ENCODE results near the gene PCYT1A. TPM values are rescaled to one million over a fixed set of nuclear protein-coding genes. Genes with fewer than 3 reads are reported as not detected.

PCYT1A gene
- total RNA-seq, 2 donors from 2014 or later: 30.9 to 47.8 TPM

GRCh38 chr3:196288141-196288460 is 575 bp upstream of the PCYT1A start:
- Histone ChIP-seq H3K27ac (peak overlapping the region; percentile 80 to 92 (median 88)), H3K9me3 (no peaks in the 10 kb centered on the region), H3K27me3 (no peaks in the 10 kb centered on the region), H3K4me3 (peak overlapping the region; percentile 50 to 94), H3K4me1 (peaks cover 33% of the 10 kb centered on the region), H3K36me3 (replicated peaks in 1 of 2; ENCODE audit: insufficient read depth in 1 of 2, low read depth in 2 of 2) (no peaks in the 10 kb centered on the region)
- DNase-seq (no peak), ATAC-seq (peak; percentile 33)
- WGBS, 2 donors: 0 to 1% methylated on average over 9 to 17 of the region's 17 CpGs
- no peak for TF ChIP-seq POLR2A (IDR thresholded peaks at IDR 0.05)
- TF ChIP-seq CTCF (IDR thresholded peaks at IDR 0.05): no peak
- intact Hi-C loops (cut with DNase I): no loop called here

- no peaks in the 10 kb centered on the region for H3K9me3 ChIP-seq
- H3K4me3 ChIP-seq: peak overlapping the region; percentile 50 to 94
- no peaks in the 10 kb centered on the region for H3K36me3 ChIP-seq (replicated peaks in 1 of 2; ENCODE audit: insufficient read depth in 1 of 2, low read depth in 2 of 2)
- peak overlapping the region; percentile 80 to 92 (median 88) for H3K27ac ChIP-seq
- TF ChIP-seq POLR2A (IDR thresholded peaks at IDR 0.05): no peak
- TF ChIP-seq CTCF (IDR thresholded peaks at IDR 0.05): no peak
- 0% methylated on average over 22 of the region's 22 CpGs for WGBS, 2 donors
- intact Hi-C loops (cut with DNase I): no loop called here
- H3K4me1 ChIP-seq: peaks cover 35% of the 10 kb centered on the region
- DNase-seq: peak in 1 of 4 donors; percentile 30
- no peak for ATAC-seq
- no peaks in the 10 kb centered on the region for H3K27me3 ChIP-seq
These were observed 461 bp downstream of the PCYT1A start for GRCh38 chr3:196287090-196287439.

GRCh38 chr3:196284396-196284795 is 3.1 kb downstream of the PCYT1A start:
- H3K27ac ChIP-seq: no peak overlapping the region
- no peaks in the 10 kb centered on the region for H3K27me3 ChIP-seq
- no peak for TF ChIP-seq POLR2A (IDR thresholded peaks at IDR 0.05)
- no peak for TF ChIP-seq CTCF (IDR thresholded peaks at IDR 0.05)
- H3K9me3 ChIP-seq: no peaks in the 10 kb centered on the region
- ATAC-seq (no peak), DNase-seq (no peak)
- intact Hi-C loops (cut with DNase I): no loop called here
- no peak overlapping the region for H3K4me3 ChIP-seq
- peaks cover 49% of the 10 kb centered on the region for H3K4me1 ChIP-seq
- 42 to 75% methylated on average over 3 of the region's 3 CpGs for WGBS, 2 donors
- H3K36me3 ChIP-seq (replicated peaks in 1 of 2; ENCODE audit: insufficient read depth in 1 of 2, low read depth in 2 of 2): no peaks in the 10 kb centered on the region

GRCh38 chr3:196281962-196282361 is 5.6 kb downstream of the PCYT1A start:
- ATAC-seq (no peak), DNase-seq (no peak)
- Histone ChIP-seq H3K9me3 (no peaks in the 10 kb centered on the region), H3K27me3 (no peaks in the 10 kb centered on the region), H3K27ac (no peak overlapping the region), H3K4me3 (no peak overlapping the region), H3K36me3 (replicated peaks in 1 of 2; ENCODE audit: insufficient read depth in 1 of 2, low read depth in 2 of 2) (no peaks in the 10 kb centered on the region), H3K4me1 (peaks cover 58% of the 10 kb centered on the region)
- intact Hi-C loops (cut with DNase I): no loop called here
- TF ChIP-seq CTCF (IDR thresholded peaks at IDR 0.05) (no peak), POLR2A (IDR thresholded peaks at IDR 0.05) (no peak)
- 63 to 73% methylated on average over 4 of the region's 4 CpGs for WGBS, 2 donors

GRCh38 chr3:196280689-196281440 is 6.7 kb downstream of the PCYT1A start:
- ATAC-seq (no peak), DNase-seq (no peak)
- H3K27ac ChIP-seq: peak overlapping the region in 1 of 4 donors; percentile 7
- H3K27me3 ChIP-seq: no peaks in the 10 kb centered on the region
- H3K36me3 ChIP-seq (replicated peaks in 1 of 2; ENCODE audit: insufficient read depth in 1 of 2, low read depth in 2 of 2): no peaks in the 10 kb centered on the region
- H3K4me1 ChIP-seq: peaks cover 48% of the 10 kb centered on the region
- TF ChIP-seq CTCF (IDR thresholded peaks at IDR 0.05) (no peak), POLR2A (IDR thresholded peaks at IDR 0.05) (no peak)
- intact Hi-C loops (cut with DNase I): no loop called here
- H3K9me3 ChIP-seq: no peaks in the 10 kb centered on the region
- 71 to 86% methylated on average over 7 of the region's 7 CpGs for WGBS, 2 donors
- H3K4me3 ChIP-seq: no peak overlapping the region
